ENCODE results near the gene ALPK3.

DNA sequence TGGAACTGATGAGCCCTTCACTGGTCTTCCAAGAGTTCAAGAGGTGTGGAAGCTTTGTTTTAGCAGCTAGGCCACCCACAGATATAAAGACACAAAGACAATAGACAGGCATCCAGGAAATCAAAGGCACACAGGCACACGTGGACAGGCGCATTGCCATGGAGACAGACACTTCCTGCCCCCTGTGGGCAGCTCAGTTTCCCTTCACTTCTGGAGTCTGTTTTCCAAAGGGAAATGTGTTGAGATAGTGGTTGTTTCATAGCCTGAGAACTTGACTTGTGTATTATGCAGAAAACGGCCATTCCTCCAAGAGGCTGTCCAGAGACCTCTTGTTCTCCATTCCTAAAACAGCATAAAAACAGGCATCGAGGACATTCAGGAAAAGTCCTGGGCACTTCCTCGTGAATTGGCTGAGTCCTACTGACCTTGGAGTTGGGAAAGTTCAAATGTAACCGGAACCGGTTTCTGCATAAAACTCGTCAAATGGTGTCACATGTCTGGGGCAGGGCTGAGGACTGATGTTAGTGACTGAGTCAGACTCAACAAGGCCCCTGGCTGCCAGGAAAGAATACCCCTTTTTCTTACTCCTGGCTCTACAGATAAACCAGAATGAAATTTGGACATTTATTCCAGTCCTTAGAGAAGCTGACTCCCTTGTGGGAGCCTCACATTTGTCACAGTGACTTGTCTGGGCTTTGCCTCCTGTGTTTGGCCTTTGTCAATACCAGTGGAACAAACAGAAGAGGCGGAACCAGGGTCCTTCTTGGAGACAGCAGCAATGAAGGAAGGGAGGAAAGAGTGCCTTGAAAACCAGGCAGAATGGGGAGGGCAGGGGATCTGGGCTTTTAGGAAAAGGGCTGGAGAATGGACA lies 1.3 kb downstream of the ALPK3 start:
- TF ChIP-seq POLR2A (IDR thresholded peaks at IDR 0.05) (no peak), POLR2AphosphoS5 (IDR thresholded peaks at IDR 0.05) (peak; percentile 35)
- TF ChIP-seq, protein P1, sequence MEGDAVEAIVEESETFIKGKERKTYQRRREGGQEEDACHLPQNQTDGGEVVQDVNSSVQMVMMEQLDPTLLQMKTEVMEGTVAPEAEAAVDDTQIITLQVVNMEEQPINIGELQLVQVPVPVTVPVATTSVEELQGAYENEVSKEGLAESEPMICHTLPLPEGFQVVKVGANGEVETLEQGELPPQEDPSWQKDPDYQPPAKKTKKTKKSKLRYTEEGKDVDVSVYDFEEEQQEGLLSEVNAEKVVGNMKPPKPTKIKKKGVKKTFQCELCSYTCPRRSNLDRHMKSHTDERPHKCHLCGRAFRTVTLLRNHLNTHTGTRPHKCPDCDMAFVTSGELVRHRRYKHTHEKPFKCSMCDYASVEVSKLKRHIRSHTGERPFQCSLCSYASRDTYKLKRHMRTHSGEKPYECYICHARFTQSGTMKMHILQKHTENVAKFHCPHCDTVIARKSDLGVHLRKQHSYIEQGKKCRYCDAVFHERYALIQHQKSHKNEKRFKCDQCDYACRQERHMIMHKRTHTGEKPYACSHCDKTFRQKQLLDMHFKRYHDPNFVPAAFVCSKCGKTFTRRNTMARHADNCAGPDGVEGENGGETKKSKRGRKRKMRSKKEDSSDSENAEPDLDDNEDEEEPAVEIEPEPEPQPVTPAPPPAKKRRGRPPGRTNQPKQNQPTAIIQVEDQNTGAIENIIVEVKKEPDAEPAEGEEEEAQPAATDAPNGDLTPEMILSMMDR (IDR thresholded peaks at IDR 0.05), result peak in 2 of 4 experiments; percentile 4 to 9

Measured in gastroesophageal sphincter (tissue), 3 donors.